Liver (tissue), 9 donors: ENCODE data around the gene ZNF680. TPM values are rescaled to one million over a fixed set of nuclear protein-coding genes. Genes with fewer than 3 reads are reported as not detected.

ENCODE experiments used
- DNase-seq: peaks from one replicate; pipeline ENCODE4 v3.0.0-alpha.2; 2017; ENCODE audit warnings: low spot score
- H3K27ac ChIP-seq, 2 donors: one replicate each; pipeline ENCODE4 v1.7.0; 2013; ENCODE audit warnings: inconsistent platforms in 2 of 2, low read length in 2 of 2, control low read depth in 1 of 2, low read depth in 1 of 2, mild to moderate bottlenecking in 1 of 2
- H3K27me3 ChIP-seq, 4 donors: one replicate each; pipeline versions ENCODE4 v1.6.1 to v1.7.0; 2013; ENCODE audit warnings: low read length in 3 of 4, inconsistent platforms in 1 of 4, mild to moderate bottlenecking in 1 of 4, moderate library complexity in 1 of 4; ENCODE audit not compliant: control insufficient read depth in 4 of 4, insufficient read depth in 4 of 4
- H3K36me3 ChIP-seq, 4 donors: one replicate each; pipeline versions ENCODE4 v1.6.1 to v1.7.0; 2013; ENCODE audit warnings: low read length in 3 of 4, mild to moderate bottlenecking in 3 of 4, low read depth in 1 of 4, moderate library complexity in 1 of 4; ENCODE audit not compliant: control insufficient read depth in 4 of 4, insufficient read depth in 3 of 4
- H3K4me1 ChIP-seq, 4 donors: one replicate each; pipeline versions ENCODE4 v1.6.1 to v1.7.0; 2013; ENCODE audit warnings: low read length in 3 of 4, mild to moderate bottlenecking in 3 of 4, moderate library complexity in 1 of 4; ENCODE audit not compliant: control insufficient read depth in 4 of 4, insufficient read depth in 4 of 4
- H3K4me3 ChIP-seq, 3 donors: one replicate each; pipeline versions ENCODE4 v1.6.1 to v1.7.0; 2013; ENCODE audit warnings: low read length in 3 of 3, control low read depth in 1 of 3, low read depth in 1 of 3, mild to moderate bottlenecking in 1 of 3
- H3K9ac ChIP-seq, 2 donors: one replicate each; pipeline ENCODE4 v1.7.0; 2013; ENCODE audit warnings: low read length in 2 of 2, mild to moderate bottlenecking in 2 of 2, moderate library complexity in 2 of 2, control low read depth in 1 of 2, low read depth in 1 of 2
- H3K9me3 ChIP-seq, 4 donors: one replicate each; pipeline versions ENCODE4 v1.6.1 to v1.7.0; 2013; ENCODE audit warnings: low read length in 3 of 4; ENCODE audit not compliant: control insufficient read depth in 4 of 4
- ATF3 ChIP-seq: IDR thresholded peaks from 2 replicates; pipeline ENCODE4 v1.6.1; 2016; ENCODE audit warnings: antibody characterized with exemption
- CTCF ChIP-seq: fragments of 150-350 bp; IDR thresholded peaks from 2 replicates; pipeline ENCODE4 v1.5.1; 2017; ENCODE audit warnings: improper control_type of control experiment, low read depth, low read length; ENCODE audit not compliant: missing input control
- FOXA1 ChIP-seq: IDR thresholded peaks from 2 replicates; pipeline ENCODE4 v1.6.1; 2016; ENCODE audit warnings: antibody characterized with exemption
- FOXA2 ChIP-seq: IDR thresholded peaks from 2 replicates; pipeline ENCODE4 v1.6.1; 2016; ENCODE audit warnings: antibody characterized with exemption
- GABPA ChIP-seq, 2 donors: IDR thresholded peaks in 1 of 2; conservative IDR thresholded peaks in 1 of 2; 2 replicates each; pipeline ENCODE4 v1.6.1; 2016; ENCODE audit warnings: antibody characterized with exemption in 2 of 2, mild to moderate bottlenecking in 1 of 2, moderate library complexity in 1 of 2
- HNF4G ChIP-seq: IDR thresholded peaks from 2 replicates; pipeline ENCODE4 v1.6.1; 2016; ENCODE audit warnings: antibody characterized with exemption
- JUND ChIP-seq, 2 donors: IDR thresholded peaks; 2 replicates each; pipeline ENCODE4 v1.6.1; 2016; ENCODE audit warnings: antibody characterized with exemption in 2 of 2
- NR2F2 ChIP-seq: IDR thresholded peaks from 2 replicates; pipeline ENCODE4 v1.6.1; 2016; ENCODE audit warnings: antibody characterized with exemption
- RAD21 ChIP-seq, 2 donors: IDR thresholded peaks; 2 replicates each; pipeline ENCODE4 v1.6.1; 2016; ENCODE audit warnings: antibody characterized with exemption in 2 of 2, mild to moderate bottlenecking in 2 of 2
- REST ChIP-seq: IDR thresholded peaks from 2 replicates; pipeline ENCODE4 v1.6.1; 2016; ENCODE audit warnings: antibody characterized with exemption, mild to moderate bottlenecking
- RXRA ChIP-seq, 2 donors: IDR thresholded peaks; 2 replicates each; pipeline ENCODE4 v1.6.1; 2017 to 2018; ENCODE audit warnings: antibody characterized with exemption in 2 of 2, mild to moderate bottlenecking in 1 of 2
- TAF1 ChIP-seq: conservative IDR thresholded peaks from 2 replicates; pipeline ENCODE4 v1.6.1; 2016; ENCODE audit warnings: antibody characterized with exemption, mild to moderate bottlenecking
- YY1 ChIP-seq: IDR thresholded peaks from 2 replicates; pipeline ENCODE4 v1.6.1; 2016; ENCODE audit warnings: antibody characterized with exemption, mild to moderate bottlenecking
- ZBTB33 ChIP-seq: IDR thresholded peaks from 2 replicates; pipeline ENCODE4 v1.6.1; 2016; ENCODE audit warnings: antibody characterized with exemption
- WGBS: extraction: QIAGEN DNeasy Blood & Tissue Kit; methylation state at CpG from one replicate; pipeline ENCODE4 v1.1.7; 2013; 5-methylcytosine and 5-hydroxymethylcytosine counted together
- polyA plus RNA-seq, 2 donors: library from polyadenylated mRNA; stranded (reverse) in 1 of 2; unstranded in 1 of 2; fragments of 200-250 nt in 1 of 2; fragments of >200 nt in 1 of 2; fragmentation: Nextera tagmentation in 1 of 2; extraction: Ambion mirVana in 1 of 2; gene quantifications; one replicate each; pipeline versions ENCODE4 v1.2.1 to v1.2.3, GENCODE V29; 2013 to 2015
- total RNA-seq, 2 donors: library from RNA; depleted of rRNA; stranded (reverse); fragments of >200 nt; gene quantifications; one replicate each; pipeline ENCODE4 v1.2.3, GENCODE V29; 2014
- donor health status: healthy.
- donor health status: healthy.
- donor health status: healthy.
- donor health status: healthy.
- donor health status: healthy.

The ZNF680 gene
- total and polyA plus RNA-seq, 4 donors: 3.8 to 20.8 (median 5.5) TPM

GRCh38 chr7:64590971-64591370 lies 28.1 kb upstream of the ZNF680 start (continued):
- TF ChIP-seq JUND (IDR thresholded peaks at IDR 0.05) (no peak), TAF1 (no peak), NR2F2 (no peak), FOXA2 (no peak), YY1 (no peak)

- Histone ChIP-seq H3K36me3 (no peaks in the 10 kb centered on the region), H3K4me1 (peaks cover 0 to 2% (median 0%) of the 10 kb centered on the region in 4 donors), H3K4me3 (no peak overlapping the region), H3K27ac (no peak overlapping the region), H3K9me3 (peaks cover 0 to 9% (median 3%) of the 10 kb centered on the region in 4 donors), H3K9ac (no peak overlapping the region), H3K27me3 (no peaks in the 10 kb centered on the region)
- WGBS: 89% methylated on average over 38 of the region's 38 CpGs
- no peak for DNase-seq
- TF ChIP-seq NR2F2 (peak; percentile 14), FOXA2 (no peak)
Observed at GRCh38 chr7:64581926-64582894, 19.3 kb upstream of the ZNF680 start.

- TF ChIP-seq RAD21 (IDR thresholded peaks at IDR 0.05): no peak
- TF ChIP-seq REST: no peak
- no peak for TF ChIP-seq GABPA (IDR thresholded peaks at IDR 0.05 in 1 of 2, conservative IDR thresholded peaks at IDR 0.05 in 1 of 2)
- no peak for TF ChIP-seq RXRA (IDR thresholded peaks at IDR 0.05)
- TF ChIP-seq YY1: no peak
- no peak for TF ChIP-seq HNF4G
- TF ChIP-seq NR2F2: no peak
- TF ChIP-seq JUND (IDR thresholded peaks at IDR 0.05): no peak
Observed at GRCh38 chr7:64581391-64581790, 18.5 kb upstream of the ZNF680 start.

GRCh38 chr7:64574540-64575099 lies 11.7 kb upstream of the ZNF680 start:
- DNase-seq: peak; percentile 44
- H3K27me3 ChIP-seq: no peaks in the 10 kb centered on the region
- WGBS: 31% methylated on average over 20 of the region's 20 CpGs
- H3K9ac ChIP-seq: no peak overlapping the region
- peaks cover 0 to 13% (median 4%) of the 10 kb centered on the region in 4 donors for H3K9me3 ChIP-seq
- no peaks in the 10 kb centered on the region for H3K36me3 ChIP-seq
- peaks cover 0 to 5% (median under 1%) of the 10 kb centered on the region in 4 donors for H3K4me1 ChIP-seq
- H3K27ac ChIP-seq: no peak overlapping the region
- H3K4me3 ChIP-seq: peak overlapping the region in 2 of 3 donors; percentile 4 to 14
- TF ChIP-seq ATF3 (no peak), FOXA2 (no peak), CTCF (no peak), FOXA1 (no peak), JUND (IDR thresholded peaks at IDR 0.05) (no peak), ZBTB33 (no peak), RAD21 (IDR thresholded peaks at IDR 0.05) (no peak)

More at GRCh38 chr7:64581391-64581790, 18.5 kb upstream of the ZNF680 start:
- Histone ChIP-seq H3K9ac (no peak overlapping the region), H3K4me3 (no peak overlapping the region), H3K36me3 (no peaks in the 10 kb centered on the region), H3K4me1 (peaks cover 0 to 2% (median 0%) of the 10 kb centered on the region in 4 donors), H3K27ac (no peak overlapping the region), H3K27me3 (no peaks in the 10 kb centered on the region), H3K9me3 (peaks cover 0 to 11% (median 3%) of the 10 kb centered on the region in 4 donors)
- no peak for DNase-seq
- WGBS: 86% methylated on average over 2 of the region's 2 CpGs
